NCI-H446 (cell line): ENCODE data around the gene ZNF138.

Experiments
- DNase-seq, 2 experiments: peaks; one replicate each; lab custom pipeline; 2025; lab: John Stamatoyannopoulos, UW

The ZNF138 gene

GRCh38 chr7:64875658-64876406 lies 81.6 kb downstream of the ZNF138 start:
- no peak for DNase-seq

GRCh38 chr7:64876792-64877713 lies 82.8 kb downstream of the ZNF138 start:
- no peak for DNase-seq

DNA sequence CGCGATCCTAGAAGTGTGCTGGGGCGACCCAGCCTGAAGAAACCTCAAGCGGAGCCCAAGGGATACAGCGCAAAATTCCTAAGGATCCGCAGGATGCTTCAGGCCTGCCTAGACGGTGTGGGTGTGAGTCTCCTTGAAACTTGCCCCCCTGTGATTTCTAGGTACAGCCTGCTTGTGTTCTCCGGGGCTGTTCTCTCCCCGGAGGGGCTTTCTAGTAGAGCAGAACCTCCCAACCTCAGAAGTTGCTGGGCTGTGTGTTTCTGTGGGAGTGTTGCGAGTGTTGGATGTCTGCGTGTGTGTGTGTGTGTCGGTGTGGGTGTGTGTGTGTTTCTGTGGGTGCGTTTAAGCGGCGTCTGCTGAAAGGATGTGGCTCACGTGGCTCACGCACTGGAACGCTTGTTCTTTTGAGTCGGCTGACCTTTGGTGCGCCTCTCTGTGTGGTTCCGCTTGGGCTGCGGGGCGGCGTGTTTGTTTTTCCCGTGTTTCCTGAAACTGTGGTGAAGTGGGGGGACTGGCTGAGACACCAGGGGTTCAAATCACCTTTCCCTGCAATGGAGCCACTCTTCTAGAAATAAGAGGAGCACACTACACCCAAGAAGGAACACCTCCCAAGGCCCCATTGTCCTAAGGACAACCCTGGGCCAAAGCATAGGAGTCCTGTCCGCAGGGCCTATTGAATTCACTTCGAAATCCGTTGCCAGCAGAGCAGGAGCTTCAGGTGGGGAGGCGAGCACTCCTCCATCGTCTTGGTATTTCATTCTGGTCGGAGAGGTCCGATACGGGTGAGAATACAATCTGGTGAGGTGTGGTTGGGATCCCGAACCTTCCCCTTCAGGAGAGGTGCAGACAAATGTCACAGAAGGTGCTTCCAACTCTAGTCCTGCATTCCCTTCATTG lies 83.7 kb downstream of the ZNF138 start:
- no peak for DNase-seq

DNA sequence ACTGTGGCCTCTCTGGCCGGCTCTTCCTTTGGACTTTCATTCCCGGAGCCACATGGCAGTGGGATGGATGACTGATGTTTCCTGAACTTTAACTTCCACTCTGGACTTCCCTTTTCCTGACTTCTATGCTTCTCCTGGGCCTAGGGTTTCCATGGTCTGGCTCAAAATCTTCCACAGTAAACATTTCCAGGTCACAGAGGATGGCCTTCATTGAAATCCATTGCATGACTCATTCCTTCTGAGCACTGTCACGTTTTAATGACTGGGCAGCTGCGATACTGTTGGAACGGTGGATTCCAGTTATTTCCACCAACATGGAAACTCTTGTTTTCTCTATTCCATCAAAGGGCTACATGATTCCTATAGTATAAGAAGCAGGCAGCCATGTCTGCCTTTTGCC lies 84.5 kb downstream of the ZNF138 start:
- no peak for DNase-seq

DNA sequence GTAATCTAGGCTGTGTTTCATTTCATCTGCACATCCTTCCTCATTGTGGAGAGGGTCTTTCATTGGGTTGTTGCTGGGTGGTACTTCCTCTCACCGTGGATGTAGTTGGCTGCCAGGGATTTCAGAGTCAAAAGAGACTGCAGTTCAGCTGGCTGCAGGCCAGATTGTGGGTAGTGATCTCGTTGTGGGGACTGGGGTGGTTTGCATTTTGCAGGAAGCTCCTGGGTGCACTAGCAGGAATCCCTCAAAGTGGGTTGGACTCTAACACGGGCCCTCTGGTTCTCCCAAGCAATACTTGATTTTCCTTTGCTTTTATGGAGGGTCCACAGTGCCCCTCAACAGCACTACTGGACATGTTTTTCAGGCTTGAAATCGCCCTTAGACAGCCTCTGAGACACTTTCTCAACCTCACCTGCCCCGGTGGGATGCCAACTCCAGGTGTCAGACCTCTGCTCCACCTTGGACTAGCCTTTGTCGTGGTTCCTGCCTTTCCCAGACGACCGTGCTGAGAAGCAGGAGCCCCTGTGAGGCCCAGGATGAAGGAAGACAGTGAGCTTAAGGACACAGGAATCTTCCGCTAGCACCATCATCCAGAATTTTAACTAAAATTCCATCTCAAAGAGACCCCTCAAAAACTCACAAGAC lies 85.0 kb downstream of the ZNF138 start:
- DNase-seq: no peak

DNA sequence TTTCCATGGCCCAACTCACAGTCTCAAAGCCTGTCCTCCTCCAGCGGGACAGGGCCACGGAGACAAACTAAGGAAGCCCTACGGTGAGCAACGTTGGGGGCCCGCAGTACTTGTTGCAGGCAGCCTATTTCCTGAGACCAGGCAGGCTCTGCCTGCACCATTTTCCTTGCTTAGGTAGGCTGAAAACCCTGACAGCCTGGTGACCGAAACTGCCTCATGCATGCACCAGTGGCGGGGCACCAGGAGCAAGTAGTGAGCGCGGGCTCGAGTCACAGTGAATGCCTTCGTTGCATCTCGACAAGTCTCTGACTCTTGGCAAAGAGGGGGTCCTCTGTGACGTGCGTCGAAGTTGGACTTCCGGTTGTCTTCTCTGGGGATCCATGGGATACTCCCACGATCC lies 85.6 kb downstream of the ZNF138 start:
- no peak for DNase-seq

DNA sequence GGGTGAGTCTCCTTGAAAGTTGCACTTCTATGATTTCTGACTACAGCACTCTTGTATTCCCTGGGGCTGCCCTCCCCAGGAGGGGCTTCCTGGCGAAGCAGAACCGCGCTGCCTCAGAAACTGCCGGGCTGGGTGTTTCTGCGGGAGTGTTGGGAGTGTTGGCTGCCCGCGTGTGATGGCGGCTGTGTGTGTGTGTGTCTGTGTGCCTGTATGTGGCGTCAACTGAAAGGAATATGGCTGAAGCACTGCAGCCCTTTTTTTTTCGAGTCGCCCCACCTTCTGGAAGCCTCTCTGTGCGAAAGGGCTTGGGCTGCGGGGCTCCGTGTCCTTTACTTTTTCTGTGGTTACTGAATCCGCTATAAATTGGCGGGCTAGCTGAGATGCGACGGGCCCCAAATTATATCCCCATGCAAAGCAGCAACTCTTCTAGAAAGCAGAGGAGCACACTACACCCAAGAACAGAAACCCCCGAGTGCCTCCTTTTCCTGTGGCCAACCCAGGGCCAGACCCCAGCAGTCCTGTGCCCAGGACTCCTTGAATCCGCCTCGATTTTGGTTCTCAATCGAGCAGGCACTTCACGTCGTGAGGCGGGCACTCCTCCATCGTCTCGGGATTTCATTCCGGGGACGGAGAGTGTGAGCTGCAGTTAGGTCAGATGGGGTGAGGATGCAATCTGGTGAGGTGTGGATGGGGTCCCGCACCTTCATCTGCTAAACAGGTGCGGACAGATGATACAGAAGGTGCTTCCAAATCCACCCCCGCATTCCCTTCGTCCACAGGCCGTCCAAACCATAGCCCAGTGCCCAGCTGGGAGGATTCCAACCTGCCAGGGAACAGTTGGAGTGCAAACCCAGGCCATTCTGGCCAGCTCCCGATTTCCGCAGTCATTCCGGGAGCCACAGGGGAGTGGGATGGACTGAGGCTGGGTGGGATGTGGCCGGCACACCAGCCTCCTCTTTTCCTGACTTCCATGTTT lies 86.4 kb downstream of the ZNF138 start:
- no peak for DNase-seq

- DNase-seq: no peak
Observed at GRCh38 chr7:64881461-64882287, 87.4 kb downstream of the ZNF138 start.

DNA sequence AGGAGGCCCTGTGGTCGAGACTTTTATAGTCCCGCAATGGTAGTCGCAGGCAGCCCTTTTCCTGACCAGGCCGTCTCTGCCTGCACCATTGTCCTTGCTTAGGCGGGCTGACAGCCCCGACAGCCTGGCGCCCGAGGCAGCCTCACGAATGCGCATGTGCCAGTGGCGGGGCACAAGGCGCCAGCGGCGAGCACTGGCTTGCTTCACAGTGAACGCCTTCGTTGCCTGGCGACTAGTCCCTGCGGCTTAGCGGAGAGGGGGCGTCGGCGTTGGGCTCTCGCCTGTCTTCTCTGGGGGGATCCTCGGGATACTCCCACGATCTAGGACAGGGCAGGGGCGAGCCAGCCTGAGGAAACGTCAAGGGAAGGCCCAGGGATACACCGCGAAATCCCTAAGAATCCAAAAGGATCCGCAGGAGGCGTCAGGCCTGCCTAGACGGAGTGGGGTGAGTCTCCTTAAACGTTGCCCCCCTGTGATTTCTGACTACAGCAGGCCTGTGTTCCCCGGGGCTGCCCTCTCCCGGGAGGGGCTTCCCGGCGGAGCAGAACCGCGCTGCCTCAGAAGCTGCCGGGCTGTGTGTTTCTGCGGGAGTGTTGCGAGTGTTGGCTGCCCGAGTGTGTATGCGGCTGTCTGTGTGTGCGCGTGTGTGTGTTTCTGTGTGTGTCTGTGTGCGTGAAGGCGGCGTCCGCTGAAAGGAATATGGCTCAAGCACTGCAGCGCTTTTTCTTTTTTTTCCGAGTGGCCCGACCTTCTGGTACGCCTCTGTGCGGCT lies 88.3 kb downstream of the ZNF138 start:
- no peak for DNase-seq
